C1 segment of cervical spinal cord (tissue), 14 donors: ENCODE data around the gene CACNA1D.
A peak's percentile ranks its signal among the peaks of the same experiment; 100 is the strongest.

ENCODE experiments used
- DNase-seq, 14 donors: peaks; one replicate each; lab custom pipeline; 2025; lab: John Stamatoyannopoulos, UW

Gene CACNA1D

GRCh38 chr3:53778153-53778552 is 283.7 kb downstream of the CACNA1D start:
- no peak for DNase-seq

- DNase-seq = no peak
These were observed 285.8 kb downstream of the CACNA1D start for GRCh38 chr3:53780171-53780570.

GRCh38 chr3:53780806-53781205 is 286.4 kb downstream of the CACNA1D start:
- peak in 1 of 14 donors; percentile 16 for DNase-seq

GRCh38 chr3:53787016-53787415 is 292.6 kb downstream of the CACNA1D start:
- no peak for DNase-seq

- DNase-seq = no peak
These were observed 293.6 kb downstream of the CACNA1D start for GRCh38 chr3:53788038-53788437.

- DNase-seq = no peak
These were observed 295.0 kb downstream of the CACNA1D start for GRCh38 chr3:53789459-53789858.

GRCh38 chr3:53790470-53790869 is 296.1 kb downstream of the CACNA1D start:
- DNase-seq = no peak

- DNase-seq = no peak
These were observed 296.9 kb downstream of the CACNA1D start for GRCh38 chr3:53791317-53791716.

- DNase-seq = no peak
These were observed 298.5 kb downstream of the CACNA1D start for GRCh38 chr3:53792866-53793265.

- no peak for DNase-seq
These were observed 300.2 kb downstream of the CACNA1D start for GRCh38 chr3:53794597-53794996.

- no peak for DNase-seq
These were observed 300.8 kb downstream of the CACNA1D start for GRCh38 chr3:53795176-53795575.

GRCh38 chr3:53795789-53796560 is 301.6 kb downstream of the CACNA1D start:
- DNase-seq = peak in 9 of 14 donors; percentile 12 to 95 (median 19)

GRCh38 chr3:53798144-53798543 is 303.7 kb downstream of the CACNA1D start:
- DNase-seq = no peak

- no peak for DNase-seq
These were observed 305.0 kb downstream of the CACNA1D start for GRCh38 chr3:53799338-53799865.

GRCh38 chr3:53800041-53800906 is 305.9 kb downstream of the CACNA1D start:
- DNase-seq = no peak

- DNase-seq = no peak
These were observed 306.9 kb downstream of the CACNA1D start for GRCh38 chr3:53801319-53801718.

GRCh38 chr3:53802256-53802880 is 308.0 kb downstream of the CACNA1D start:
- DNase-seq = no peak

GRCh38 chr3:53803124-53803815 is 308.9 kb downstream of the CACNA1D start:
- no peak for DNase-seq

GRCh38 chr3:53803816-53804695 is 309.6 kb downstream of the CACNA1D start:
- DNase-seq = no peak

- no peak for DNase-seq
These were observed 310.5 kb downstream of the CACNA1D start for GRCh38 chr3:53804697-53805462.
